HG03025 (cell line): Measurements from ENCODE around the gene BAIAP2L2.
"Not testable (repeated sequence)": the region's sequence is repeated elsewhere in the genome, so short reads cannot be mapped to it uniquely, and the experiment has no call there.

ENCODE experiments used
- ATAC-seq: cut with Tn5 transposase; IDR thresholded peaks from one replicate; pipeline ENCODE4 v1.9.1; 2021; ENCODE audit warnings: mild to moderate bottlenecking, moderate library complexity; ENCODE audit not compliant: unreplicated experiment, low FRiP score

BAIAP2L2 gene

GRCh38 chr22:38110008-38110862, at the start of gene BAIAP2L2:
Gene BAIAP2L2, minus strand, starts transcription at chr22:38110684. Its CDS starts 159 bp downstream, at chr22:38110525.
- no peak for ATAC-seq

- ATAC-seq: no peak
Measured at GRCh38 chr22:38155703-38156102, 45.2 kb upstream of the BAIAP2L2 start.

GRCh38 chr22:38154563-38154915, 44.1 kb upstream of the BAIAP2L2 start:
- not testable (repeated sequence) for ATAC-seq

- ATAC-seq: no peak
Measured at GRCh38 chr22:38153821-38154562, 43.5 kb upstream of the BAIAP2L2 start.

GRCh38 chr22:38151126-38151500, 40.6 kb upstream of the BAIAP2L2 start:
- ATAC-seq: no peak

GRCh38 chr22:38148245-38148644, 37.8 kb upstream of the BAIAP2L2 start:
- no peak for ATAC-seq

- not testable (repeated sequence) for ATAC-seq
Measured at GRCh38 chr22:38146166-38146565, 35.7 kb upstream of the BAIAP2L2 start.

- no peak for ATAC-seq
Measured at GRCh38 chr22:38144025-38144405, 33.5 kb upstream of the BAIAP2L2 start.

GRCh38 chr22:38142606-38143005, 32.1 kb upstream of the BAIAP2L2 start:
- no peak for ATAC-seq

- ATAC-seq: no peak
Measured at GRCh38 chr22:38141217-38141973, 30.9 kb upstream of the BAIAP2L2 start.

GRCh38 chr22:38139901-38140300, 29.4 kb upstream of the BAIAP2L2 start:
- ATAC-seq: no peak

GRCh38 chr22:38138961-38139360, 28.5 kb upstream of the BAIAP2L2 start:
- ATAC-seq: no peak

- ATAC-seq: no peak
Measured at GRCh38 chr22:38137876-38138687, 27.6 kb upstream of the BAIAP2L2 start.

- no peak for ATAC-seq
Measured at GRCh38 chr22:38136607-38137006, 26.1 kb upstream of the BAIAP2L2 start.

- no peak for ATAC-seq
Measured at GRCh38 chr22:38135133-38135706, 24.7 kb upstream of the BAIAP2L2 start.

- ATAC-seq: no peak
Measured at GRCh38 chr22:38133331-38133730, 22.8 kb upstream of the BAIAP2L2 start.

GRCh38 chr22:38132794-38133193, 22.3 kb upstream of the BAIAP2L2 start:
- no peak for ATAC-seq

- no peak for ATAC-seq
Measured at GRCh38 chr22:38132136-38132535, 21.7 kb upstream of the BAIAP2L2 start.

- ATAC-seq: no peak
Measured at GRCh38 chr22:38131399-38131798, 20.9 kb upstream of the BAIAP2L2 start.

- ATAC-seq: no peak
Measured at GRCh38 chr22:38129856-38130255, 19.4 kb upstream of the BAIAP2L2 start.
